Inflammatory macrophage treated with lipopolysaccharide for 1 hour (primary cell): Measurements from ENCODE around the gene ALKBH8.
"Not testable (repeated sequence)": the region's sequence is repeated elsewhere in the genome, so short reads cannot be mapped to it uniquely, and the experiment has no call there.

Experiments used
- DNase-seq, 2 donors: peaks; one replicate each; pipeline ENCODE4 v3.0.0-alpha.2; 2020 to 2022

Gene ALKBH8

GRCh38 chr11:107565219-107565937 is at the start of gene ALKBH8:
ALKBH8 (minus strand) TSS chr11:107565735; CDS start chr11:107560893, 4,842 bp downstream.
- DNase-seq: peak; percentile 87 to 93

- DNase-seq: no peak
These were observed 46.9 kb upstream of the ALKBH8 start for GRCh38 chr11:107612445-107612844.

- DNase-seq: no peak
These were observed 44.1 kb upstream of the ALKBH8 start for GRCh38 chr11:107609400-107610218.

- no peak for DNase-seq
These were observed 43.3 kb upstream of the ALKBH8 start for GRCh38 chr11:107608809-107609208.

- no peak for DNase-seq
These were observed 40.6 kb upstream of the ALKBH8 start for GRCh38 chr11:107606141-107606540.

GRCh38 chr11:107605061-107606006 is 39.8 kb upstream of the ALKBH8 start:
- no peak for DNase-seq

- DNase-seq: peak in 1 of 2 donors; percentile 9
These were observed 32.9 kb upstream of the ALKBH8 start for GRCh38 chr11:107598225-107599139.

GRCh38 chr11:107594736-107595135 is 29.2 kb upstream of the ALKBH8 start:
- DNase-seq: no peak

GRCh38 chr11:107593951-107594350 is 28.4 kb upstream of the ALKBH8 start:
- DNase-seq: no peak

GRCh38 chr11:107592813-107593212 is 27.3 kb upstream of the ALKBH8 start:
- no peak for DNase-seq

- no peak for DNase-seq
These were observed 26.7 kb upstream of the ALKBH8 start for GRCh38 chr11:107592231-107592590.

GRCh38 chr11:107591378-107592230 is 26.1 kb upstream of the ALKBH8 start:
- no peak for DNase-seq

GRCh38 chr11:107590460-107591377 is 25.2 kb upstream of the ALKBH8 start, which contains the start of gene ELMOD1:
ELMOD1 (plus strand) TSS chr11:107591147; CDS start chr11:107618190, 27,043 bp downstream.
- peak in 1 of 2 donors; percentile 4 for DNase-seq

GRCh38 chr11:107587306-107587979 is 21.9 kb upstream of the ALKBH8 start:
- no peak for DNase-seq

- no peak for DNase-seq
These were observed 18.2 kb upstream of the ALKBH8 start for GRCh38 chr11:107583629-107584195.

- no peak for DNase-seq
These were observed 15.6 kb upstream of the ALKBH8 start for GRCh38 chr11:107581147-107581546.

GRCh38 chr11:107579169-107579568 is 13.6 kb upstream of the ALKBH8 start:
- not testable (repeated sequence) for DNase-seq

- no peak for DNase-seq
These were observed 11.8 kb upstream of the ALKBH8 start for GRCh38 chr11:107577346-107577711.
